ENCODE measurements around the gene BACE2. TPM values are rescaled to one million over a fixed set of nuclear protein-coding genes. Genes with fewer than 3 reads are reported as not detected.

The BACE2 gene
- total RNA-seq, 1 donor from 2014 or later: 49.5 TPM

DNA sequence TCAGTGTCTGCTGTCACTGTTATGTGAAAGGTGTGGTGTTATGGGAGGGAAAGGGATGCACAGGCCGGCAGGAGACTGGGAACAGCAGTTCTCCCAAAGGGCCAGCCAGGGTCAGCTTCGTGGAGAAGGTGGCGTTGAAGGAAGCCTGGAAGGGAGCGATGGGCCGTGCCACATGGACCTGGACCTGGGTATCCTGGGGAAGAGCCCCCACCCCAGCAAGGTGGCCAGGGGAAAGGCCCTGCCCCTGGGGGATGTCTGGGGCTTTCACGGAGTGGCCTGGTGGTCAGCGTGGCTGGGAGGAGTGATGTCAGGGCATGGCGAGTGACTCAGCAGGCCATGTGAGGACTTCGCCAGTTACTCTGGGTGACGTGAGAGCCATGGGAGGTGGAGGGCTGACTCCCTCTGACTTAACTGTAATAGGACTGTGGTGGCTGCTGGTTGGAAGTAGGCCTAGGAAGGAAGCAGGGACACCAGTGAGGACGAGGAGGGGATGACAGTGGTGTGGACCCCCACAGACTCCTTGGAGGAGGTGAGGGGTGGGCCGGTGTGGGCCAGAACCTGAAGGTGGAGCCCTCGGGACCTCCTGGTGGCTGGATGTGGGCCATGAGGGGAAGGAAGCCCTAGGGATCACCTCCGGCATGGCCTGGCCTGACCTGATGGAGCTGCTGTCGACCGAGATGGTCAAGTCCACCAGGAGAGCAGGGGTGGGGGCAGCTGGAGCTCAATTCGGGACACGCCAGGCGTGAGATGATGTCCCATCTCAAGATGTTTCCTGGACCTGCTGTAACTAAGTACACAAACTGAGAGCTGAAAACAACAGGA, 54.5 kb downstream of the BACE2 start:
- H3K36me3 Mint-ChIP-seq (ENCODE audit: unreplicated experiment): peaks cover 9% of the 10 kb centered on the region

GRCh38 chr21:41226853-41227252, 58.9 kb downstream of the BACE2 start:
- H3K36me3 Mint-ChIP-seq (ENCODE audit: unreplicated experiment): peaks cover 24% of the 10 kb centered on the region
- no peak overlapping the region for H3K27ac Mint-ChIP-seq (ENCODE audit: unreplicated experiment)
- TF ChIP-seq, protein P1, sequence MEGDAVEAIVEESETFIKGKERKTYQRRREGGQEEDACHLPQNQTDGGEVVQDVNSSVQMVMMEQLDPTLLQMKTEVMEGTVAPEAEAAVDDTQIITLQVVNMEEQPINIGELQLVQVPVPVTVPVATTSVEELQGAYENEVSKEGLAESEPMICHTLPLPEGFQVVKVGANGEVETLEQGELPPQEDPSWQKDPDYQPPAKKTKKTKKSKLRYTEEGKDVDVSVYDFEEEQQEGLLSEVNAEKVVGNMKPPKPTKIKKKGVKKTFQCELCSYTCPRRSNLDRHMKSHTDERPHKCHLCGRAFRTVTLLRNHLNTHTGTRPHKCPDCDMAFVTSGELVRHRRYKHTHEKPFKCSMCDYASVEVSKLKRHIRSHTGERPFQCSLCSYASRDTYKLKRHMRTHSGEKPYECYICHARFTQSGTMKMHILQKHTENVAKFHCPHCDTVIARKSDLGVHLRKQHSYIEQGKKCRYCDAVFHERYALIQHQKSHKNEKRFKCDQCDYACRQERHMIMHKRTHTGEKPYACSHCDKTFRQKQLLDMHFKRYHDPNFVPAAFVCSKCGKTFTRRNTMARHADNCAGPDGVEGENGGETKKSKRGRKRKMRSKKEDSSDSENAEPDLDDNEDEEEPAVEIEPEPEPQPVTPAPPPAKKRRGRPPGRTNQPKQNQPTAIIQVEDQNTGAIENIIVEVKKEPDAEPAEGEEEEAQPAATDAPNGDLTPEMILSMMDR (IDR thresholded peaks at IDR 0.05): no peak
- no peak for DNase-seq (ENCODE audit: extremely low spot score, unreplicated experiment)
- H3K27me3 Mint-ChIP-seq (ENCODE audit: unreplicated experiment): no peaks in the 10 kb centered on the region
- H3K4me1 Mint-ChIP-seq (ENCODE audit: unreplicated experiment): peaks cover 3% of the 10 kb centered on the region
- no peaks in the 10 kb centered on the region for H3K9me3 Mint-ChIP-seq (ENCODE audit: unreplicated experiment)
- no peak overlapping the region for H3K4me3 Mint-ChIP-seq (ENCODE audit: unreplicated experiment)

More for the DNA sequence above, 54.5 kb downstream of the BACE2 start:
- Mint-ChIP-seq H3K9me3 (ENCODE audit: unreplicated experiment) (no peaks in the 10 kb centered on the region), H3K4me1 (ENCODE audit: unreplicated experiment) (peaks cover 26% of the 10 kb centered on the region), H3K27me3 (ENCODE audit: unreplicated experiment) (no peaks in the 10 kb centered on the region), H3K4me3 (ENCODE audit: unreplicated experiment) (no peak overlapping the region), H3K27ac (ENCODE audit: unreplicated experiment) (no peak overlapping the region)
- DNase-seq (ENCODE audit: extremely low spot score, unreplicated experiment): no peak
- TF ChIP-seq, protein P1 (IDR thresholded peaks at IDR 0.05): no peak

- no peaks in the 10 kb centered on the region for H3K9me3 Mint-ChIP-seq (ENCODE audit: unreplicated experiment)
- no peak for DNase-seq (ENCODE audit: extremely low spot score, unreplicated experiment)
- no peaks in the 10 kb centered on the region for H3K27me3 Mint-ChIP-seq (ENCODE audit: unreplicated experiment)
- H3K36me3 Mint-ChIP-seq (ENCODE audit: unreplicated experiment): peaks cover 27% of the 10 kb centered on the region
- no peaks in the 10 kb centered on the region for H3K4me1 Mint-ChIP-seq (ENCODE audit: unreplicated experiment)
- H3K4me3 Mint-ChIP-seq (ENCODE audit: unreplicated experiment): no peak overlapping the region
- TF ChIP-seq, protein P1 (IDR thresholded peaks at IDR 0.05): no peak
- H3K27ac Mint-ChIP-seq (ENCODE audit: unreplicated experiment): no peak overlapping the region
Measured at GRCh38 chr21:41227357-41228005, 59.5 kb downstream of the BACE2 start.

- Mint-ChIP-seq H3K27ac (ENCODE audit: unreplicated experiment) (no peak overlapping the region), H3K27me3 (ENCODE audit: unreplicated experiment) (no peaks in the 10 kb centered on the region), H3K36me3 (ENCODE audit: unreplicated experiment) (peaks cover 27% of the 10 kb centered on the region), H3K4me3 (ENCODE audit: unreplicated experiment) (no peak overlapping the region), H3K4me1 (ENCODE audit: unreplicated experiment) (no peaks in the 10 kb centered on the region), H3K9me3 (ENCODE audit: unreplicated experiment) (no peaks in the 10 kb centered on the region)
- TF ChIP-seq, protein P1 (IDR thresholded peaks at IDR 0.05): no peak
- DNase-seq (ENCODE audit: extremely low spot score, unreplicated experiment): no peak
Measured at GRCh38 chr21:41228006-41228370, 60.0 kb downstream of the BACE2 start.

- DNase-seq (ENCODE audit: extremely low spot score, unreplicated experiment): no peak
- Mint-ChIP-seq H3K27me3 (ENCODE audit: unreplicated experiment) (no peaks in the 10 kb centered on the region), H3K27ac (ENCODE audit: unreplicated experiment) (no peak overlapping the region), H3K9me3 (ENCODE audit: unreplicated experiment) (no peaks in the 10 kb centered on the region), H3K4me3 (ENCODE audit: unreplicated experiment) (no peak overlapping the region), H3K36me3 (ENCODE audit: unreplicated experiment) (peaks cover 27% of the 10 kb centered on the region), H3K4me1 (ENCODE audit: unreplicated experiment) (no peaks in the 10 kb centered on the region)
- TF ChIP-seq, protein P1 (IDR thresholded peaks at IDR 0.05): no peak
Measured at GRCh38 chr21:41228492-41228891, 60.5 kb downstream of the BACE2 start.

Measured in osteocyte (in vitro differentiated cells).